ENCODE measurements around the gene COL4A1.
A peak's percentile ranks its signal among the peaks of the same experiment; 100 is the strongest.

COL4A1 gene

GRCh38 chr13:110307767-110308655 is 1.1 kb upstream of the COL4A1 start:
- H4K8ac ChIP-seq (ENCODE audit: low read depth, low read length), result no peak overlapping the region
- no peaks in the 10 kb centered on the region for H3K9me3 ChIP-seq (replicated peaks in 1 of 2; ENCODE audit: control insufficient read depth in 2 of 2, insufficient read depth in 1 of 2, low read depth in 1 of 2, low read length in 2 of 2)
- peak overlapping the region; percentile 98 for H3K9ac ChIP-seq (ENCODE audit: low read depth, low read length, poor library complexity)
- peak overlapping the region; percentile 67 for H2BK120ac ChIP-seq (ENCODE audit: low read depth, low read length)
- peak overlapping the region; percentile 79 for H2BK15ac ChIP-seq (ENCODE audit: low read length)
- peak overlapping the region; percentile 82 for H3K14ac ChIP-seq (ENCODE audit: low read length)
- H3K36me3 ChIP-seq (replicated peaks in 1 of 2; ENCODE audit: control insufficient read depth in 2 of 2, insufficient read depth in 2 of 2, low read length in 2 of 2), result peaks cover 8 to 48% of the 10 kb centered on the region in 2 donors
- peak overlapping the region; percentile 95 for H2AFZ ChIP-seq (ENCODE audit: low read length)
- H3K4me1 ChIP-seq (ENCODE audit: control insufficient read depth in 2 of 2, insufficient read depth in 1 of 2, low read depth in 1 of 2, low read length in 2 of 2), result peaks cover 15% of the 10 kb centered on the region in 2 donors
- peak overlapping the region; percentile 98 for H2BK5ac ChIP-seq (ENCODE audit: low read length)
- peak overlapping the region; percentile 73 for H2BK12ac ChIP-seq (ENCODE audit: low read length)
- DNase-seq (ENCODE audit: low spot score), result peak; percentile 52
- H2AK5ac ChIP-seq (ENCODE audit: low read depth, low read length), result peak overlapping the region; percentile 81
- peak overlapping the region; percentile 86 to 89 for H3K4me3 ChIP-seq (ENCODE audit: low read length in 2 of 2)
- WGBS, 2 donors (ENCODE audit: extremely low coverage in 2 of 2, insufficient read length in 2 of 2, insufficient replicate concordance in 1 of 2), result no CpG with 5 or more reads among the region's 64 CpGs
- peak overlapping the region; percentile 98 for H3K18ac ChIP-seq (ENCODE audit: low read length)
- peak overlapping the region; percentile 59 for H3K4ac ChIP-seq (ENCODE audit: low read length)
- peak overlapping the region; percentile 96 for H3K23ac ChIP-seq (ENCODE audit: low read depth, low read length, poor library complexity)
- no peaks in the 10 kb centered on the region for H3K27me3 ChIP-seq (ENCODE audit: control insufficient read depth in 3 of 3, insufficient read depth in 3 of 3, low read depth in 1 of 3, low read length in 3 of 3)
- peak overlapping the region; percentile 62 for H3K27ac ChIP-seq (replicated peaks; ENCODE audit: low read length)
- H3K4me2 ChIP-seq (ENCODE audit: insufficient read depth, low read length, poor library complexity, severe bottlenecking), result peak overlapping the region; percentile 94
- no peak overlapping the region for H4K91ac ChIP-seq (ENCODE audit: low read depth, low read length, poor library complexity)
- peaks cover 18% of the 10 kb centered on the region for H3K79me1 ChIP-seq (ENCODE audit: low read depth, low read length)

DNA sequence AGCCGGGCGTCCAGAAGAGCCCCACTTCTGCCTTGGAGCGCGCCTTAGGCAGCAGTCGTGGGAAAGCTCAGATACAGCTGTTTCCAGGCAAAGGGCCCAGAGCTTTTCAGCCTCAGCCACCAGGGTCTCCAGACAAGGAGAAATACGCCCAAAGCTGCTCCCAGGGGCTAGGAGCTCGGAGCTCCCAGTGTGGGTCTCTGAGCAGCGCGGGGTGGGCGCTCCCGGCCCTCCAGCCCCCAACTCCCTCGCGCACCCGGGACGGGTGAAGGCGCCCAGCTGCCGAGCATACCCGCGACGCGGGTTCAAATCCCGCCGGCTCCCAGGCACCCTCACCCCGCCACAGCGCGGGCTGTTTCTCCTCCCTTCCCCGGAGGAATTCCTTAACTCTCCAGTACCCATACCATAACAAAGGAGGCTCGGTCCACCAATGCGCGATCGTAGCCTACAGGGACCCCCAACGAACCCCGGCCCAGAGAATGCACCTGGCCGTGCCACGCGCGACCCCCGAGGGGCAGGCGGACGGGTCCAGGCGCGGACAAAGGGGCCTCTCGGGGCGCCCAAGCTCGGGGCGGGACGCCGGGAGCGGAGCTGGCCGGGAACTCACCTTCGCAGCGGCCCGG is 507 bp downstream of the COL4A1 start:
- peaks cover 0 to 7% of the 10 kb centered on the region in 2 donors for H3K9me3 ChIP-seq (replicated peaks in 1 of 2; ENCODE audit: control insufficient read depth in 2 of 2, insufficient read depth in 1 of 2, low read depth in 1 of 2, low read length in 2 of 2)
- H2BK120ac ChIP-seq (ENCODE audit: low read depth, low read length), result no peak overlapping the region
- no peak overlapping the region for H3K4ac ChIP-seq (ENCODE audit: low read length)
- H3K14ac ChIP-seq (ENCODE audit: low read length), result peak overlapping the region; percentile 50
- no peaks in the 10 kb centered on the region for H3K27me3 ChIP-seq (ENCODE audit: control insufficient read depth in 3 of 3, insufficient read depth in 3 of 3, low read depth in 1 of 3, low read length in 3 of 3)
- H2AK5ac ChIP-seq (ENCODE audit: low read depth, low read length), result peak overlapping the region; percentile 62
- H2BK12ac ChIP-seq (ENCODE audit: low read length), result peak overlapping the region; percentile 41
- peak overlapping the region; percentile 94 for H3K4me2 ChIP-seq (ENCODE audit: insufficient read depth, low read length, poor library complexity, severe bottlenecking)
- peak overlapping the region; percentile 91 for H3K9ac ChIP-seq (ENCODE audit: low read depth, low read length, poor library complexity)
- peak overlapping the region; percentile 98 for H2BK5ac ChIP-seq (ENCODE audit: low read length)
- peak overlapping the region; percentile 86 to 89 for H3K4me3 ChIP-seq (ENCODE audit: low read length in 2 of 2)
- peak overlapping the region; percentile 42 for H2BK15ac ChIP-seq (ENCODE audit: low read length)
- no peak overlapping the region for H4K8ac ChIP-seq (ENCODE audit: low read depth, low read length)
- peak overlapping the region; percentile 98 for H3K18ac ChIP-seq (ENCODE audit: low read length)
- peak overlapping the region; percentile 96 for H3K23ac ChIP-seq (ENCODE audit: low read depth, low read length, poor library complexity)
- peaks cover 18% of the 10 kb centered on the region for H3K79me1 ChIP-seq (ENCODE audit: low read depth, low read length)
- no peak for DNase-seq (ENCODE audit: low spot score)
- peak overlapping the region; percentile 61 for H4K91ac ChIP-seq (ENCODE audit: low read depth, low read length, poor library complexity)
- H3K4me1 ChIP-seq (ENCODE audit: control insufficient read depth in 2 of 2, insufficient read depth in 1 of 2, low read depth in 1 of 2, low read length in 2 of 2), result peaks cover 15% of the 10 kb centered on the region in 2 donors
- no CpG with 5 or more reads among the region's 53 CpGs for WGBS, 2 donors (ENCODE audit: extremely low coverage in 2 of 2, insufficient read length in 2 of 2, insufficient replicate concordance in 1 of 2)
- H2AFZ ChIP-seq (ENCODE audit: low read length), result peak overlapping the region; percentile 95
- peaks cover 8 to 41% of the 10 kb centered on the region in 2 donors for H3K36me3 ChIP-seq (replicated peaks in 1 of 2; ENCODE audit: control insufficient read depth in 2 of 2, insufficient read depth in 2 of 2, low read length in 2 of 2)
- no peak overlapping the region for H3K27ac ChIP-seq (replicated peaks; ENCODE audit: low read length)

GRCh38 chr13:110305949-110306339 is 1.0 kb downstream of the COL4A1 start:
- peaks cover 15 to 16% of the 10 kb centered on the region in 2 donors for H3K4me1 ChIP-seq (ENCODE audit: control insufficient read depth in 2 of 2, insufficient read depth in 1 of 2, low read depth in 1 of 2, low read length in 2 of 2)
- H3K4ac ChIP-seq (ENCODE audit: low read length), result no peak overlapping the region
- H3K27ac ChIP-seq (replicated peaks; ENCODE audit: low read length), result no peak overlapping the region
- H3K18ac ChIP-seq (ENCODE audit: low read length), result no peak overlapping the region
- no peak overlapping the region for H3K23ac ChIP-seq (ENCODE audit: low read depth, low read length, poor library complexity)
- no peak overlapping the region for H2BK12ac ChIP-seq (ENCODE audit: low read length)
- no peak overlapping the region for H2BK15ac ChIP-seq (ENCODE audit: low read length)
- no peak overlapping the region for H2BK120ac ChIP-seq (ENCODE audit: low read depth, low read length)
- H2AK5ac ChIP-seq (ENCODE audit: low read depth, low read length), result no peak overlapping the region
- H3K9me3 ChIP-seq (replicated peaks in 1 of 2; ENCODE audit: control insufficient read depth in 2 of 2, insufficient read depth in 1 of 2, low read depth in 1 of 2, low read length in 2 of 2), result peaks cover 0 to 7% of the 10 kb centered on the region in 2 donors
- H4K8ac ChIP-seq (ENCODE audit: low read depth, low read length), result no peak overlapping the region
- H3K27me3 ChIP-seq (ENCODE audit: control insufficient read depth in 3 of 3, insufficient read depth in 3 of 3, low read depth in 1 of 3, low read length in 3 of 3), result no peaks in the 10 kb centered on the region
- H3K9ac ChIP-seq (ENCODE audit: low read depth, low read length, poor library complexity), result no peak overlapping the region
- peaks cover 15% of the 10 kb centered on the region for H3K79me1 ChIP-seq (ENCODE audit: low read depth, low read length)
- H2AFZ ChIP-seq (ENCODE audit: low read length), result peak overlapping the region; percentile 95
- peak overlapping the region; percentile 94 for H3K4me2 ChIP-seq (ENCODE audit: insufficient read depth, low read length, poor library complexity, severe bottlenecking)
- no peak overlapping the region for H3K14ac ChIP-seq (ENCODE audit: low read length)
- no CpG with 5 or more reads among the region's 6 CpGs for WGBS, 2 donors (ENCODE audit: extremely low coverage in 2 of 2, insufficient read length in 2 of 2, insufficient replicate concordance in 1 of 2)
- H4K91ac ChIP-seq (ENCODE audit: low read depth, low read length, poor library complexity), result no peak overlapping the region
- no peak overlapping the region for H2BK5ac ChIP-seq (ENCODE audit: low read length)
- no peak for DNase-seq (ENCODE audit: low spot score)
- peak overlapping the region in 1 of 2 donors; percentile 89 for H3K4me3 ChIP-seq (ENCODE audit: low read length in 2 of 2)
- peaks cover 4 to 41% of the 10 kb centered on the region in 2 donors for H3K36me3 ChIP-seq (replicated peaks in 1 of 2; ENCODE audit: control insufficient read depth in 2 of 2, insufficient read depth in 2 of 2, low read length in 2 of 2)

DNA sequence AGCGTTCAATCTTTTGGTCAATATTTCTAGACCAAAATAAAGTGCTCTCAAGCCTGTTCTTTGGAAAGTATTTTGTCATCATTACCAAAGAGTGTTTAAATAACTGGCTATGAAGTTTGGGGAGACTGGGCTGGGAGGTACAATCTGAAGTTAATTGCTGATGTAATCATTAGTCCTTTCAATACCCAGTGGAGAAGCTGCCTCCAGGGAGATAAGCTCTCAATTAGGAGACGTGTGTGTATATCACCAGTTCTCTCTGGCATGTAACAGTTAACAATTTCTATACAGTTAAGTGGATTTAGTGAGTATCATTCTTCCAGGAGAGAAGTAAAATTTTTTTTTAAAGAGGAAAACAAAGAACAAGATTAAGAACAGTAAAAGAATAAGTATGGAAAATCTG is 1.4 kb downstream of the COL4A1 start:
- H3K79me1 ChIP-seq (ENCODE audit: low read depth, low read length), result peaks cover 14% of the 10 kb centered on the region
- H2BK5ac ChIP-seq (ENCODE audit: low read length), result no peak overlapping the region
- H3K27me3 ChIP-seq (ENCODE audit: control insufficient read depth in 3 of 3, insufficient read depth in 3 of 3, low read depth in 1 of 3, low read length in 3 of 3), result no peaks in the 10 kb centered on the region
- H4K8ac ChIP-seq (ENCODE audit: low read depth, low read length), result no peak overlapping the region
- no peak overlapping the region for H3K4me2 ChIP-seq (ENCODE audit: insufficient read depth, low read length, poor library complexity, severe bottlenecking)
- peaks cover 2 to 38% of the 10 kb centered on the region in 2 donors for H3K36me3 ChIP-seq (replicated peaks in 1 of 2; ENCODE audit: control insufficient read depth in 2 of 2, insufficient read depth in 2 of 2, low read length in 2 of 2)
- H4K91ac ChIP-seq (ENCODE audit: low read depth, low read length, poor library complexity), result no peak overlapping the region
- H2AK5ac ChIP-seq (ENCODE audit: low read depth, low read length), result no peak overlapping the region
- H2BK120ac ChIP-seq (ENCODE audit: low read depth, low read length), result no peak overlapping the region
- no peak overlapping the region for H2AFZ ChIP-seq (ENCODE audit: low read length)
- H3K14ac ChIP-seq (ENCODE audit: low read length), result no peak overlapping the region
- H3K18ac ChIP-seq (ENCODE audit: low read length), result no peak overlapping the region
- H3K9ac ChIP-seq (ENCODE audit: low read depth, low read length, poor library complexity), result no peak overlapping the region
- H3K9me3 ChIP-seq (replicated peaks in 1 of 2; ENCODE audit: control insufficient read depth in 2 of 2, insufficient read depth in 1 of 2, low read depth in 1 of 2, low read length in 2 of 2), result peaks cover 0 to 7% of the 10 kb centered on the region in 2 donors
- H3K4ac ChIP-seq (ENCODE audit: low read length), result no peak overlapping the region
- no peak for DNase-seq (ENCODE audit: low spot score)
- no peak overlapping the region for H3K27ac ChIP-seq (replicated peaks; ENCODE audit: low read length)
- H2BK12ac ChIP-seq (ENCODE audit: low read length), result no peak overlapping the region
- H3K4me1 ChIP-seq (ENCODE audit: control insufficient read depth in 2 of 2, insufficient read depth in 1 of 2, low read depth in 1 of 2, low read length in 2 of 2), result peaks cover 15 to 16% of the 10 kb centered on the region in 2 donors
- no CpG with 5 or more reads among the region's 2 CpGs for WGBS, 2 donors (ENCODE audit: extremely low coverage in 2 of 2, insufficient read length in 2 of 2, insufficient replicate concordance in 1 of 2)
- H3K4me3 ChIP-seq (ENCODE audit: low read length in 2 of 2), result peak overlapping the region in 1 of 2 donors; percentile 89
- H3K23ac ChIP-seq (ENCODE audit: low read depth, low read length, poor library complexity), result no peak overlapping the region
- no peak overlapping the region for H2BK15ac ChIP-seq (ENCODE audit: low read length)

All from neuronal stem cell (in vitro differentiated cells).